ENCODE data around the gene CRYBA1. TPM values are rescaled to one million over a fixed set of nuclear protein-coding genes. Genes with fewer than 3 reads are reported as not detected.

CRYBA1 gene
- total RNA-seq, 1 donor from 2014 or later, result not detected

DNA sequence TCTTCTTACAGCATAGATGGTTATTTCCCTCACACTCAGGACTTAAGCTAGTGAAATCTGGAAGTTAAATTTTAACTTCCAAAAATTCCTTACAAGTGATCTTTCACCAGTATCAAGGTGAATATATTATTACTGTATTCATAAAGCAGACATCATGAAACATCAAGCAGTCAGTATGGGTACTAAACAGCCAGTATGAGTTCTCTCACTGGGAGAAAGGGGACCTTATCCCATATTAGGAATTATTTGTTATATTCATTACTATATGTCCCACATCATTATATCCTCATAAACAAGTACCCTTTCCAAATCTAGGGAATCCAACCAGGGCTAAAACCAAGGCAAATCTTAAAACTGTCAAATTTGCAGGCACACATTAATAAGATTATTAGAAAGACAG lies 32.0 kb downstream of the CRYBA1 start:
- DNase-seq (ENCODE audit: low spot score) (no peak), ATAC-seq (no peak)

DNA sequence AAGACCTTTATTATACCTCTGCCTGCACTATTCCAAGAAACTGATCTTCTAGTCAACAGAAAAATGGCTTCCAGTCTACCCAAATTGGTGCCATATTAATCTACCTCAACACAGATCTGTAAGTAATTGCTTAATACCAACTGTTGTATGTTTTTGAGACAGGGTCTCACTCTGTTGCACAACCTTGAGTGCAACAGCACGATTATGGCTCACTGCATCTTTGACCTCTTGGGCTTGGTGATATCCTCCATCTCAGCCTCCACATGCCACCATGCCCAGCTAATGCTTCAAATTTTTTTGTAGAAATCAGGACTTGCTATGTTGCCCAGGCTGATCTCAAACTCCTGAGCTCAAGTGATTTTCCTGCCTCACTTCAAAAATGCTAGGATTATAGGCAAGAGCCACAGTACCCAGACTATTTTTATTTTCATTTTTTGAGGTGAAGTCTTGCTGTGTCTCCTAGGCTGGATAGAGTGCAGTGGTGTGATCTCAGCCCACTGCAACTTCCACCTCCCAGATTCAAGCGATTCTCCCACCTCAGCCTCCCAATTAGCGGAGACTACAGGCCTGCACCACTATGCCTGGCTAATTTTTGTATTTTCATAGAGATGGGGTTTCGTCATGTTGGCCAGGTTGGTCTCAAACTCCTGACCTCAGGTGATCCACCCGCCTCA lies 32.9 kb downstream of the CRYBA1 start:
- no peak for DNase-seq (ENCODE audit: low spot score)

DNA sequence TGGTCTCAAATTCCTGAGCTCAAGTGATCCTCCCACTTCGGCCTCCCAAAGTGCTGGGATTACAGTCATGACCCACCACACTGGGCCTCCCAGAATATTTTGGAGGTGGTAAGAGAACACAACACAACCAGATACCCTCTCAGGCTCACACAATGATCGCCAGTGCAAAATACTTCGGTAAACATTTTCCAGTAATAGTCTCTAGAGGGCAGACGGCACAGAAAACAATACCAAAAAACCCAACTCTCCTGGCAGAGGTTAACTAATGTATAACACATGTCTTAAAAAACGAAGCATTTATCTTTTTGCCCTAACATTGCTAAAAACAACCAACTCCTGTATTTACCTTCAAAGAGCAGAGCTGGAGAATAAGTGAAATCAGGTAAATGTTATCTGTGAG lies 36.8 kb downstream of the CRYBA1 start:
- ATAC-seq (no peak), DNase-seq (ENCODE audit: low spot score) (no peak)

More for the DNA sequence above, 32.9 kb downstream of the CRYBA1 start:
- no peak for ATAC-seq

DNA sequence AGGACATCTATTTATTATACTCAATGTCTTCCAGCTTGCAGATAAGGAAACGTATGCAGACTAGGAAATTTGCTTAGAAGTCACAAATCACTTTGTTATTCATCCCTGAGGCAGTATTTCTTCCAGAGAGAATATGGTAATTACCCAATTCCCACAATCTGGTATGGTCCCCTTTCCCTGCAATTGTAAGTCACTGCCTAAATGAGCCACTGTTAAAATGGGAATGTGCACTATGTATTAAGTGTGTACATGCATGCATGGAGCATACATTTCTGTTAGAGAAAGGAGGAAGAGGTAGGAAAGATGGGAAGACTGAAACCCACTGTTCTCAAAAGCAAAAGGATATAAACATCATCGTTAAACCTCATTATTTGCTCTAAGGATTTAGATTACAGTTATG lies 37.3 kb downstream of the CRYBA1 start:
- ATAC-seq, result no peak
- DNase-seq (ENCODE audit: low spot score), result no peak

DNA sequence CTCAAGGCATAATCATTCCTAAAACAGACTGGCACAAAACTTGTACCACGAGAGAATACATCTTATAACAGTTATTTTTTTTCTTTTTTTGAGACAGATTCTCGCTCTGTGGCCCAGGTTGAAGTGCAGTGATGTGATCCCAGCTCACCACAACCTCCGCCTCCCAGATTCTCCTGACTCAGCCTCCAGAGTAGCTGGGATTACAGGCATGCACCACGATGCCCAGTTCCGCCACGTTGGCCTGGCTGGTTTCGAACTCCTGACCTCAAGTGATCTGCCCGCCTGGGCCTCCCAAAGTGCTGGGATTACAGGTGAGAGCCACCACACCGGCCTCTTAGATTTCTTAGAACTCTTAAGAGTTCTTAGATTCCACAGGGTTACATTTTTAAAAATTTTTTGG lies 43.2 kb downstream of the CRYBA1 start:
- DNase-seq (ENCODE audit: low spot score), result no peak
- no peak for ATAC-seq

DNA sequence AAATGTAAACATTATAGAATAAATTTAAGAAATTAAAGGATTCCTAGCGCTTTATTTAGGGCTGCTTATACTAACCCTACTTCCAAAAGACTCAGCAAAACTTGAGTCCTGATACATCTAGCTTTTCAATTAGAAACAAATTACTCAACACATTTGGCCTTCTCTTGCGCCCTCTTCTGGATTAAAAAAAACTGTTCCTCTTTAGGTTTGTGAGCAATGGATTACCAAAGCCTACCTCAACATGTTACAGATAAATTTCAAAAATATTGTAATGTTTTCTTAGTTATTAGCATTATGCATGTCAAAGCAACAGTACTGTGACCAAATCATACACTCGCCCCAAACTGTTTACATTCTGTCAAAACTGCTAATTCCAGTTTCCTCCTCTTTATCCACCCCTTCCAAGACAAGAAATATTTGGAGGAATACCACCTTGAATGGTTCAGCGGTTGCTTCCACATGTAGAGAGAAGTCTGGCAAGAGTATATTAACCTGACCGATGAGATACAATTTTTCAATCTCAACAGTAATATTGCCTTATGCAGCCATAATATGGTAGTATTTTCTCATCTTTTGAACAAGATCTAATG lies 44.6 kb downstream of the CRYBA1 start:
- ATAC-seq (peak; percentile 15), DNase-seq (ENCODE audit: low spot score) (no peak)

DNA sequence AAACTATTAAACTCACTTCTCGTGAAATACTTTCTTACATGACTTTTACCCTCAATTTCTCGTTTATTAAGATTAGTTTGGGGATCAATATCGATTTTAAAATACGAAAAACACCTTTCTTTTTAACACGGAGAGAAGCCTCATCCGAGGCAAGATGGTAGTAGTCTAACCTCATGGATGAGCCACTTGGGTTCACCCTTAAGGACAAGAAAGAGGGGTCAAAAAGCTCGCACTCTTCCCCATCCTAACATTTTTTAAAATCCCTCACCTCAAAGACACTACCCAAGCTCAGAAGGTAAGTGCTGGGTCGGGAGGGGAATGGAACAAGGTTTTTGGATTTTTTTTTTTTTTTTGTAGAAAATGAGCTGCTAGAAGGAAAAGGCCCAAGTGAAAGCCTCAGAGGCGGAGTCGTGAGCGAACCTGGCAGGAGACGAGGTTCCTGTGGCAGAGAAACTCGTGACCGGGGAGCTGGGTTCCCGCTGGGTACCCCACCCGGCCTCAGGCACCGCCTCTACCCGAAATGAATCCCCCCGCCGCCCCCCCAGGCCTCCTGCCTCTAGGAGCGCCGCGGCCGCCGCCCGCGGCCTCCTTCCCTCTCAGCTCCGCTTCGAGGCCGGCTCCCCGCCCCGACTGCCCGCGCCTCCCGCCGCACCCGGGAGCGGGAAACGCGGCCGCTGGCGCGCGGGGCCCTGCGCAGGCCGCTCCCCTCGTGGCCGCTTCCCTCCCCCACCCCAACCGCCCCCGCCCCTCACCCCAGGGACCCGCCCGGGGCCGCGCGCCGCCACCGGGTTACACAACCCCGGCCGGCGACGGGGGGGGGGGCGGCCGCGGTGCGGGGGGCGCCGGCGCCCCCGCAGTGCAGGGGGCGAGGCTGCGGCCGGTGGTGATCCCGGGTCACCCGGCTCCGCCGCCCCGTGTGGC lies 45.7 kb downstream of the CRYBA1 start:
- DNase-seq (ENCODE audit: low spot score), result peak; percentile 58
- ATAC-seq, result peak; percentile 33

DNA sequence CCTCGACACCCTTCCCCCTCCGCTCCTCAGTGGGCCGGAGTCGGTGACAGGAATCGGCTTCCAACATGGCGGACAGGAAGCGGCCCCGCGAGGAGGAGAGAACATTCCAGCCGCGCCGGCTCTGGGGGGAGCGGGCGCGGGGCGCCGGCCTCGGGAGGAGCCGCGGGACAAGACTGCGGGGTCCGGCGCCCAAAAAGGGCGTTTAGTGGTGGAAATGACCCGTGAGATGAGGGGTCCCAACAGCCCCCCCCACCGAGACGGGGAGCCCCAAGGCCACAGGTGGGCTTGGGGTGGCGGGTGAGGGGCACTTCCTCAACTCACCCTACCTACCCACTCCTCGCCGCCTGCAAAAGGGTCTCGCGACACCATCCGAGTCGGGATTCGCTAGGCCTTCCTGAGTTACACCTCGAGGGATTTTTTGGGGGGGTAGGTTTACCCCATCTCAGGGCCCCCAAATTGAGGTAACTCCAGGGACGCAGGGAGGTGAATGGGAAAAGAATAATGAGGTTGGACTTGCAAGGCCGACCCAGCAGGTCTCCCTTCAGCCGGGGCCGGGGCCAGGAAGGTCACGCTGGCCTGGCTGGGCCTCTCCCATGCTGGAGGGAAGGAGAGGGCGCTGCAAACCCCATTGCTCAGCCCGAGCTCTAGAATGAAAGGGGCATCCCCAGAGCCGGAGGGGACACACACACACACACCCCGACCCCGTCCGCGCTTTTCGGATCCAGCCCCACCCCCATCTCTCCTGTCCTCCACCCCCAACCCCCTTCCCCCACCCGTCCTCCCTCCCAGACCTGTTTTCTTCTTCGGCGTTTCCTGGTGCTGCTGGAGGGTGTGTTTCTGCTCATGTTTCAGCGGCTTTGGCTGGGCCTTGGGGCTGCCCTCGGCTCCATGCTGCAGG lies 46.6 kb downstream of the CRYBA1 start:
- peak; percentile 75 for DNase-seq (ENCODE audit: low spot score)
- ATAC-seq, result peak; percentile 32

DNA sequence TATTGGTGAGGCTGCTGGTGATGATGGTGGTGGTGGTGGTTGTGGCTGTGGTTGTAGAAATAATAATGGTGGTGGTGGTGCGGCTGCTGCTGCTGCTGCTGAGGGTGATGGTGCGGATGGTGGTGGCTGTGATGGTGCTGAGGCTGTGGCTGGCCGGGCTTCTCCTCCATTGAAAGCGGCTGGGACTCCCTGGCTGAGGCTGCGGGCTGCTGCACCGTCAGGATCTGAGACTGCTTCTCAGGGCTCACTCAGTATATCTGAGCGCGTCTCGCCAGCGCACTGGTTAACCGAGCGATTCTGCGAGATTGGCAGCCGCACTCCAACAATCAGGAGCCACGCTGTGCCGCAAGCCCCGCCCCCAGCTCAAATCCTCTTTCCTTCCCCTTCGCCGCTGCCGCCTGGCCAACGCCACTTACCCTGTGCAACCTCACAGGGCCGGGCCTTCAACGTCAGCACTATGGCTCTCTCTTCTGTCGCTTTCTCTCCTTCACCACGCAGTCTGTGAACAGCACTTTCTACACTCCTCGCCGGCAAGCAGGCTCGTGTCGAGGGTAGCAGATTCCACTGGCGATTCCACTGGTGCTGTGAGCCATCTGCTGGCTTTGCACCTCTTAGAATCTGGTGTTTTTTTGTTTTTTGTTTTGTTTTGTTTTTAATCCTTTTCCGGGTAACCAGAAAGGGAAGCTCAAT lies 47.4 kb downstream of the CRYBA1 start, which contains the start of gene NUFIP2:
Gene NUFIP2, minus strand, starts transcription at position 259 of the 690 bp plus-strand sequence. Its CDS starts 89 bp downstream, at position 170.
- DNase-seq (ENCODE audit: low spot score), result peak; percentile 99
- ATAC-seq, result peak; percentile 90

DNA sequence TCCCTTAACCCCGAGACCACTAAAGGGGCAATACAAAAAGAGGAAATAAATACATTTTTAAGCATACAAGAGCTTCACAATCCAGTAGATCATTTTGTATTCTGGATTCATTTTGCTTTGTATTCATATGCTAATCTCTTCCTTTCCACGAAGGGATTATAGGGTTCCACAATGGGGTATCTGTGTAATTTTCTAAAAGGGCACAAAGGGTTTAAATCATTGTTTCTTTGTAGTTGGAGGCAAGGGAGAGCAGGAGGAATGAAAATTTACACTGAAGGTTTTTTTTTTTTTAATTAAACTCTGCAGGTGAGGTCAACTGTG lies 47.9 kb downstream of the CRYBA1 start:
- no peak for ATAC-seq
- no peak for DNase-seq (ENCODE audit: low spot score)

DNA sequence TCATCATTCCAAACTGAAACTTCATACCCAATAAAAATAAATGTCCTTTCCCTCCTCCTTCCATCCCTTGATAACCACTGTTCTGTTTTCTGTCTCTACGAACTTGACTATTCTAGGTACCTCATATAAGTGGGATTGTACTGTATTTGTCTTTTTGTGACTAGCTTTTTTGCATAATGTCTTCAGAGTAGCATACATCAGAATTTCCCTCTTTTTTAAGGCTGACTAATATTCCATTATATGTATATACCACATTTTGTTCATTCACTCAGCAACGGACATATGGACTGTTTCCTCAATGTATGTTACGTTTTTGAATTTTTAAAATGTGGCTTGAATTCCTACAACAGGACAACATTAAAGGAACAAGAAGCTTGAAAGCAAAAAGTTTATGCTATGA lies 48.8 kb downstream of the CRYBA1 start:
- ATAC-seq (no peak), DNase-seq (ENCODE audit: low spot score) (no peak)

DNA sequence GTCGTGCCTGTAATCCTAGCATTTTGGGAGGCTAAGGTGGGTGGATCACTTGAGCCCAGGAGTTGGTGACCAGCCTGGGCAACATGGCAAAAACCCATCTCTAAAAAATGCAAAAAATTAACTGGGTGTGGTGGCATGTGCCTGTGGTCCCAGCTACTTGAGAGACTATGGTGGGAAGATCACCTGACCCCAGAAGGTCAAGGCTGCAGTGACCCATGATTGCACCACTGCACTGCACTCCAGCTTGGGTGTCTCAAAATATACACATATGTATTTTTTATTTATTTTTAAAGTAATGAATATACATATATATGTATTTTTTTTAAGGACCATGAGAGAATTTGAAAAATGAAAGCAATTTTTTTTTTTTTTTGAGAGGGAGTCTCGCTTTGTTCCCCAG lies 52.4 kb downstream of the CRYBA1 start:
- DNase-seq (ENCODE audit: low spot score) (no peak), ATAC-seq (no peak)

DNA sequence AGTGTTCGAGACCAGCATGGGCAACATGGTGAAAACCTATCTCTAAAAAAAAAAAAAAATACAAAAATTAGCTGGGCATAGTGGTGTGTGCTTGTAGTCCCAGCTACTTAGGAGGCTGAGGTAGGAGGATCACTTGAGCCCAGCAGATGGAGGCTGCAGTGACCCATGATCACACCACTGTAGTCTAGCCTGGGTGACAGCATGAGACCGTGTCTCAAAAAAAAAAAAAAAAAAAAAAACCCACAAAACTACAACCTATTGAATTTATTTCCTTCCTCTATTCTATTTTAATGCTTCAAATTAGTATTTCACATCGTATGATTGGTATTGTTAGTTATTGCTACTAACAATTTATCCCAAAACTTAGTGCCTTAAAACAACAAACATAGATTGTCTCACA lies 56.7 kb downstream of the CRYBA1 start:
- DNase-seq (ENCODE audit: low spot score) (no peak), ATAC-seq (no peak)

Other genes with a start within 250 kb of the CRYBA1 start
- gene SEZ6, start 240.8 kb upstream of the CRYBA1 start, total RNA-seq, result not detected
- 324 TPM for gene PIPOX, start 203.7 kb upstream of the CRYBA1 start, total RNA-seq
- 109 TPM for gene MYO18A, start 66.5 kb upstream of the CRYBA1 start, total RNA-seq
- gene NUFIP2, start 47.3 kb downstream of the CRYBA1 start, total RNA-seq, result 16.4 TPM
- 20.9 TPM for gene TAOK1, start 143.5 kb downstream of the CRYBA1 start, total RNA-seq